H1 (cell line): Measurements from ENCODE around the gene IVL. TPM values are rescaled to one million over a fixed set of nuclear protein-coding genes. Genes with fewer than 3 reads are reported as not detected.

Experiments used
- CTCF ChIA-PET: fragments of 300-600 bp; sonication (Branson Sonifier 250); formaldehyde crosslinking; loops from one replicate; lab custom pipeline; 2021; ENCODE audit not compliant: partially characterized antibody; lab: Charles Lee
- POLR2A ChIA-PET: fragments of 300-600 bp; sonication (Branson Sonifier 250); formaldehyde crosslinking; loops from one replicate; lab custom pipeline; 2021; ENCODE audit warnings: inconsistent platforms; ENCODE audit not compliant: partially characterized antibody; lab: Charles Lee
- DNase-seq, 2 experiments: peaks; one replicate each; pipeline versions ENCODE4 v3.0.0 to v3.0.0-alpha.2; 2010 to 2022; ENCODE audit warnings: low spot score in 2 of 2, low read depth in 1 of 2, mixed read lengths in 1 of 2
- FAIRE-seq: peaks from 2 replicates; lab custom pipeline; 2011; peaks lifted over from hg19 to GRCh38; lab: Jason Lieb, UNC
- H2AFZ ChIP-seq: 2 replicates; pipeline ENCODE4 v1.8.1; 2012; ENCODE audit warnings: low read length, inconsistent platforms
- H2AK5ac ChIP-seq: 2 replicates; pipeline ENCODE4 v1.6.1; 2013; ENCODE audit warnings: low read depth, low read length
- H2BK120ac ChIP-seq: replicated peaks from 2 replicates; pipeline ENCODE3; 2013; ENCODE audit warnings: low read depth, low read length, inconsistent platforms
- H2BK12ac ChIP-seq: 2 replicates; pipeline ENCODE4 v1.6.1; 2013; ENCODE audit warnings: low read depth, low read length
- H2BK15ac ChIP-seq: 2 replicates; pipeline ENCODE4 v1.6.1; 2013; ENCODE audit warnings: low read length
- H2BK20ac ChIP-seq: 2 replicates; pipeline ENCODE4 v1.6.1; 2013; ENCODE audit warnings: low read length
- H2BK5ac ChIP-seq: 2 replicates; pipeline ENCODE4 v1.6.1; 2013; ENCODE audit warnings: low read depth, low read length
- H3K14ac ChIP-seq: 2 replicates; pipeline ENCODE4 v1.6.1; 2013; ENCODE audit warnings: inconsistent platforms; ENCODE audit not compliant: insufficient read length
- H3K18ac ChIP-seq: 2 replicates; pipeline ENCODE4 v1.6.1; 2013; ENCODE audit warnings: low read length; ENCODE audit errors: extremely low read depth
- H3K23ac ChIP-seq: 2 replicates; pipeline ENCODE4 v1.6.1; 2013; ENCODE audit warnings: inconsistent platforms; ENCODE audit not compliant: insufficient read length
- H3K23me2 ChIP-seq: 2 replicates; pipeline ENCODE4 v1.6.1; 2013; ENCODE audit warnings: low read depth, low read length
- H3K27ac ChIP-seq: 2 replicates; pipeline ENCODE4 v1.6.1; 2011; ENCODE audit warnings: low read depth, low read length, inconsistent platforms
- H3K27me3 ChIP-seq, 4 experiments: replicated peaks in 1 of 4; 1 replicate in 1 of 4; 2 replicates in 3 of 4; pipeline versions ENCODE4 v1.6.1 to v1.8.1; 2011 to 2013; ENCODE audit warnings: low read length in 3 of 4, mild to moderate bottlenecking in 3 of 4, inconsistent platforms in 2 of 4, mixed read lengths in 2 of 4, moderate library complexity in 1 of 4; ENCODE audit not compliant: control insufficient read depth in 3 of 4, insufficient read depth in 3 of 4; ENCODE audit errors: extremely low read depth in 1 of 4
- H3K36me3 ChIP-seq, 4 experiments: 2 replicates each; pipeline versions ENCODE4 v1.6.1 to v1.8.1; 2011 to 2013; ENCODE audit warnings: mild to moderate bottlenecking in 4 of 4, low read length in 3 of 4, moderate library complexity in 2 of 4, control low read depth in 1 of 4, inconsistent platforms in 1 of 4; ENCODE audit not compliant: insufficient read depth in 4 of 4, control insufficient read depth in 2 of 4
- H3K4ac ChIP-seq: replicated peaks from 2 replicates; pipeline ENCODE3; 2013; ENCODE audit warnings: low read length, low read depth, mixed read lengths, inconsistent platforms; ENCODE audit not compliant: insufficient read length
- H3K4me1 ChIP-seq, 4 experiments: replicated peaks in 1 of 4; 1 replicate in 1 of 4; 2 replicates in 3 of 4; pipeline versions ENCODE4 v1.6.1 to v1.8.1; 2011 to 2013; ENCODE audit warnings: low read length in 3 of 4, inconsistent platforms in 2 of 4, mixed read lengths in 1 of 4; ENCODE audit not compliant: insufficient read depth in 4 of 4, control insufficient read depth in 3 of 4
- H3K4me2 ChIP-seq, 2 experiments: 2 replicates each; pipeline versions ENCODE4 v1.6.1 to v1.8.1; 2011 to 2013; ENCODE audit warnings: low read depth in 2 of 2, low read length in 2 of 2, control low read depth in 1 of 2, inconsistent platforms in 1 of 2, mild to moderate bottlenecking in 1 of 2; ENCODE audit not compliant: insufficient read depth in 1 of 2
- H3K4me3 ChIP-seq, 4 experiments: fragments of 200-600, 300-600 bp in 1 of 4; sonication (generic), shearing (Covaris generic), sonication (Bioruptor Twin) in 1 of 4; 2 replicates each; pipeline versions ENCODE4 v1.5.1 to v1.8.1; 2011 to 2016; ENCODE audit warnings: low read length in 4 of 4, low read depth in 3 of 4, control low read depth in 2 of 4, inconsistent platforms in 2 of 4, mild to moderate bottlenecking in 2 of 4, mixed read lengths in 1 of 4, moderate library complexity in 1 of 4; ENCODE audit not compliant: insufficient read depth in 2 of 4; ENCODE audit errors: extremely low read depth in 1 of 4
- H3K56ac ChIP-seq: replicated peaks from 2 replicates; pipeline ENCODE3; 2013; ENCODE audit warnings: low read depth, mild to moderate bottlenecking, mixed read lengths, low read length, inconsistent platforms; ENCODE audit not compliant: insufficient read length
- H3K79me1 ChIP-seq: 2 replicates; pipeline ENCODE4 v1.6.1; 2013; ENCODE audit warnings: low read depth, low read length, control low read depth
- H3K79me2 ChIP-seq, 2 experiments: 2 replicates each; pipeline versions ENCODE4 v1.6.1 to v1.8.1; 2012 to 2013; ENCODE audit warnings: low read length in 2 of 2, mild to moderate bottlenecking in 2 of 2, inconsistent platforms in 1 of 2; ENCODE audit not compliant: insufficient read depth in 2 of 2, control insufficient read depth in 1 of 2
- H3K9ac ChIP-seq, 4 experiments: replicated peaks in 1 of 4; 1 replicate in 1 of 4; 2 replicates in 3 of 4; pipeline versions ENCODE4 v1.6.1 to v1.8.1; 2011 to 2013; ENCODE audit warnings: low read depth in 3 of 4, low read length in 3 of 4, control low read depth in 2 of 4, mild to moderate bottlenecking in 2 of 4, moderate library complexity in 2 of 4, inconsistent platforms in 1 of 4; ENCODE audit errors: extremely low read depth in 1 of 4
- H3K9me3 ChIP-seq, 2 experiments: 2 replicates each; pipeline versions ENCODE4 v1.6.1 to v1.8.1; 2012 to 2013; ENCODE audit warnings: mild to moderate bottlenecking in 2 of 2, moderate library complexity in 2 of 2, control low read depth in 1 of 2, inconsistent platforms in 1 of 2, low read depth in 1 of 2, low read length in 1 of 2, mixed read lengths in 1 of 2; ENCODE audit not compliant: insufficient read depth in 2 of 2
- H4K20me1 ChIP-seq, 2 experiments: replicated peaks in 1 of 2; 2 replicates each; pipeline versions ENCODE3 to v1.8.1; 2011 to 2013; ENCODE audit warnings: inconsistent platforms in 2 of 2, low read length in 2 of 2, mild to moderate bottlenecking in 1 of 2; ENCODE audit not compliant: insufficient read depth in 2 of 2, control insufficient read depth in 1 of 2
- H4K5ac ChIP-seq: 2 replicates; pipeline ENCODE4 v1.6.1; 2013; ENCODE audit warnings: low read length, low read depth, mixed read lengths, inconsistent platforms; ENCODE audit not compliant: insufficient read length
- H4K8ac ChIP-seq: 2 replicates; pipeline ENCODE4 v1.8.0; 2013; ENCODE audit warnings: mild to moderate bottlenecking, moderate library complexity, low read length, inconsistent platforms; ENCODE audit not compliant: insufficient read depth; ENCODE audit errors: extremely low read depth
- H4K91ac ChIP-seq: replicated peaks from 2 replicates; pipeline ENCODE3; 2013; ENCODE audit warnings: low read length, mixed read lengths, inconsistent platforms; ENCODE audit not compliant: insufficient read length
- CBX5 ChIP-seq: fragments of 300-800, 300-1000 bp; sonication (generic); IDR thresholded peaks from 2 replicates; pipeline ENCODE4 v1.7.1; 2016; ENCODE audit warnings: antibody characterized with exemption, low read length, low read depth
- CBX8 ChIP-seq: fragments of 300-800, 300-1000 bp; sonication (generic); IDR thresholded peaks from 2 replicates; pipeline ENCODE4 v1.7.1; 2016; ENCODE audit warnings: low read depth, low read length, borderline replicate concordance
- HDAC2 ChIP-seq, 2 experiments: fragments of 300-600 bp in 1 of 2; sonication (generic) in 1 of 2; IDR thresholded peaks; 2 replicates each; pipeline ENCODE4 v1.6.1; 2011 to 2012; ENCODE audit warnings: low read depth in 2 of 2, low read length in 2 of 2, mild to moderate bottlenecking in 2 of 2, moderate library complexity in 2 of 2, borderline replicate concordance in 1 of 2, inconsistent platforms in 1 of 2
- MAFK ChIP-seq: IDR thresholded peaks from 2 replicates; pipeline ENCODE4 v1.6.1; 2012; ENCODE audit warnings: low read depth, mild to moderate bottlenecking, improper control_type of control experiment, low read length
- RNF2 ChIP-seq: fragments of 200-900, 300-1000 bp; sonication (generic); IDR thresholded peaks from 2 replicates; pipeline ENCODE4 v1.7.1; 2016; ENCODE audit warnings: borderline replicate concordance, low read depth, mild to moderate bottlenecking, antibody characterized with exemption, low read length; ENCODE audit not compliant: poor library complexity, severe bottlenecking; ENCODE audit errors: missing control alignments
- TAF7 ChIP-seq: optimal IDR thresholded peaks from 2 replicates; pipeline ENCODE3; 2011; ENCODE audit warnings: low read depth, mild to moderate bottlenecking, inconsistent platforms, low read length, moderate library complexity, borderline replicate concordance
- TEAD4 ChIP-seq: IDR thresholded peaks from 2 replicates; pipeline ENCODE4 v1.6.1; 2012; ENCODE audit warnings: low read depth, low read length, inconsistent platforms, mixed read lengths
- YY1 ChIP-seq: IDR thresholded peaks from 2 replicates; pipeline ENCODE4 v1.6.1; 2011; ENCODE audit warnings: low read depth, mild to moderate bottlenecking, low read length
- WGBS, 2 experiments: shearing (Covaris generic) in 1 of 2; methylation state at CpG; one replicate each; pipeline versions ENCODE4 v1.1.6 to v1.1.7; 2013 to 2015; ENCODE audit warnings: low lambda C conversion rate in 2 of 2, mixed read lengths in 2 of 2, inconsistent platforms in 1 of 2, low coverage in 1 of 2, missing lambda C conversion rate in 1 of 2; ENCODE audit not compliant: insufficient replicate concordance in 2 of 2, insufficient coverage in 1 of 2, insufficient read length in 1 of 2; ENCODE audit errors: extremely low coverage in 1 of 2, missing lambda C conversion rate in 1 of 2; 5-methylcytosine and 5-hydroxymethylcytosine counted together
- polyA plus RNA-seq, 7 experiments: library from polyadenylated mRNA; depleted of rRNA in 3 of 7; stranded (reverse) in 5 of 7; unstranded in 2 of 7; fragments of >200 nt in 5 of 7; fragments of 200-250 nt in 2 of 7; gene quantifications; 1 replicate in 5 of 7; 2 replicates in 1 of 7; 4 replicates in 1 of 7; pipeline versions ENCODE4 v1.2.1 to v1.2.3, GENCODE V29; 2011 to 2013; ENCODE audit warnings: missing spikeins in 2 of 7, mixed read lengths in 2 of 7
- total RNA-seq: library from RNA; stranded (reverse); fragmentation: NEBNext Ultra II Directional; extraction: Animal tissue kit (Norgen Biotek cat#: 25700); gene quantifications from 2 replicates; pipeline ENCODE4 v1.2.1, GENCODE V29; 2021
- TF ChIP-seq, protein P1 (sequence below): IDR thresholded peaks from 2 replicates; pipeline ENCODE4 v1.6.1; 2011; ENCODE audit warnings: low read length, improper control_type of control experiment
- TF ChIP-seq, protein P2 (sequence below): IDR thresholded peaks from 2 replicates; pipeline ENCODE4 v1.6.1; 2012; ENCODE audit warnings: low read length, inconsistent platforms

Gene IVL
- total and polyA plus RNA-seq, 2 of the 8 experiments (the other 6 are each of a cell fraction or from before 2014, with no cell fraction given), result not detected

DNA sequence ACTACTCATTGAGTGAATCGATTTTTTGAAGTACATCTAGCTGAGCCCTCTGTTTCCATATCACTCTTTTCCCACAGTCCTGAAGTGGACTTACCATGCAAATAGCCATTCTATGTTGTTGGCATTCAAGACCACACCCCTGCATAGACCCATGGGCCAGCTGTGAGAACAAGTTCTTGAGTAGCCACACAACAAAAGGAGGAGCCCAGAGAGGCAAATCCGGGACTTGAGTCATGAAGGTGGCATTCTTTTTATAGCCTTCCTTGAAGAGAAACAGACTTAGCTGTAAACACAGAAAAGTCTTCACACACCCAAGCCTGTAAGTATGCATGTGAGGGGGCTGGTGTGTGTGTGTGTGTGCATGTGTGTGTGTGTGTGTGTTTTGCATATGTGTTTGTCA, 24.9 kb downstream of the IVL start:
- POLR2A ChIA-PET, result no interaction called here
- WGBS, 2 experiments, result 56% methylated on average over 2 of the region's 2 CpGs; no CpG with 5 or more reads in 1 of the 2 experiments
- no peak overlapping the region for H2BK5ac ChIP-seq
- no peak overlapping the region for H2AK5ac ChIP-seq
- no peak overlapping the region for H2BK15ac ChIP-seq
- FAIRE-seq (no peak), DNase-seq (no peak)
- CTCF ChIA-PET, result interaction anchor here (0.9 kb wide), 1 partner anchor 63 kb away, joined by 4 read pairs; no protein-coding TSS in a partner anchor
- H3K18ac ChIP-seq, result no peak overlapping the region
- H3K56ac ChIP-seq, result no peak overlapping the region
- H3K4me1 ChIP-seq, result no peaks in the 10 kb centered on the region
- no peak overlapping the region for H2BK120ac ChIP-seq
- no peak overlapping the region for H3K27ac ChIP-seq
- H3K23ac ChIP-seq, result no peak overlapping the region
- H2BK20ac ChIP-seq, result no peak overlapping the region
- no peaks in the 10 kb centered on the region for H3K23me2 ChIP-seq
- no peaks in the 10 kb centered on the region for H3K79me1 ChIP-seq
- H3K4me3 ChIP-seq, result no peak overlapping the region
- H3K9me3 ChIP-seq, result peaks cover 3% of the 10 kb centered on the region in 2 experiments; a peak in 2 of 4 replicates
- no peak overlapping the region for H2BK12ac ChIP-seq
- H2AFZ ChIP-seq, result no peak overlapping the region
- 0 out of 7 replicates have a peak, but pooled peaks cover 0 to 2% (median 0%) of the 10 kb centered on the region in 4 experiments for H3K27me3 ChIP-seq
- H4K8ac ChIP-seq, result no peak overlapping the region
- no peaks in the 10 kb centered on the region for H3K36me3 ChIP-seq
- no peak overlapping the region for H3K4me2 ChIP-seq
- H3K9ac ChIP-seq, result no peak overlapping the region
- H4K91ac ChIP-seq, result no peak overlapping the region
- no peaks in the 10 kb centered on the region for H3K79me2 ChIP-seq
- no peak overlapping the region for H4K5ac ChIP-seq
- H3K14ac ChIP-seq, result no peak overlapping the region
- H4K20me1 ChIP-seq, result no peaks in the 10 kb centered on the region
- no peak overlapping the region for H3K4ac ChIP-seq
- TF ChIP-seq HDAC2 (IDR thresholded peaks at IDR 0.05; ENCODE audit: borderline replicate concordance in 1 of 2, low read depth in 2 of 2, low read length in 2 of 2), result no peak
- no peak for TF ChIP-seq RNF2
- no peak for TF ChIP-seq TEAD4
- TF ChIP-seq MAFK, result no peak
- TF ChIP-seq, protein P1, sequence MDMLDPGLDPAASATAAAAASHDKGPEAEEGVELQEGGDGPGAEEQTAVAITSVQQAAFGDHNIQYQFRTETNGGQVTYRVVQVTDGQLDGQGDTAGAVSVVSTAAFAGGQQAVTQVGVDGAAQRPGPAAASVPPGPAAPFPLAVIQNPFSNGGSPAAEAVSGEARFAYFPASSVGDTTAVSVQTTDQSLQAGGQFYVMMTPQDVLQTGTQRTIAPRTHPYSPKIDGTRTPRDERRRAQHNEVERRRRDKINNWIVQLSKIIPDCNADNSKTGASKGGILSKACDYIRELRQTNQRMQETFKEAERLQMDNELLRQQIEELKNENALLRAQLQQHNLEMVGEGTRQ, result no peak
- TF ChIP-seq CBX5, result no peak
- no peak for TF ChIP-seq YY1
- TF ChIP-seq CBX8, result no peak
- no peak for TF ChIP-seq TAF7
- TF ChIP-seq, protein P2, sequence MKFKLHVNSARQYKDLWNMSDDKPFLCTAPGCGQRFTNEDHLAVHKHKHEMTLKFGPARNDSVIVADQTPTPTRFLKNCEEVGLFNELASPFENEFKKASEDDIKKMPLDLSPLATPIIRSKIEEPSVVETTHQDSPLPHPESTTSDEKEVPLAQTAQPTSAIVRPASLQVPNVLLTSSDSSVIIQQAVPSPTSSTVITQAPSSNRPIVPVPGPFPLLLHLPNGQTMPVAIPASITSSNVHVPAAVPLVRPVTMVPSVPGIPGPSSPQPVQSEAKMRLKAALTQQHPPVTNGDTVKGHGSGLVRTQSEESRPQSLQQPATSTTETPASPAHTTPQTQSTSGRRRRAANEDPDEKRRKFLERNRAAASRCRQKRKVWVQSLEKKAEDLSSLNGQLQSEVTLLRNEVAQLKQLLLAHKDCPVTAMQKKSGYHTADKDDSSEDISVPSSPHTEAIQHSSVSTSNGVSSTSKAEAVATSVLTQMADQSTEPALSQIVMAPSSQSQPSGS, result no peak
